OCI-M1 (cell line): ENCODE results near the gene NTRK2.

ENCODE experiments used
- DNase-seq: peaks from one replicate; lab custom pipeline; 2025; lab: John Stamatoyannopoulos, UW

Gene NTRK2

GRCh38 chr9:84974855-84975254, 305.3 kb downstream of the NTRK2 start:
- no peak for DNase-seq

DNA sequence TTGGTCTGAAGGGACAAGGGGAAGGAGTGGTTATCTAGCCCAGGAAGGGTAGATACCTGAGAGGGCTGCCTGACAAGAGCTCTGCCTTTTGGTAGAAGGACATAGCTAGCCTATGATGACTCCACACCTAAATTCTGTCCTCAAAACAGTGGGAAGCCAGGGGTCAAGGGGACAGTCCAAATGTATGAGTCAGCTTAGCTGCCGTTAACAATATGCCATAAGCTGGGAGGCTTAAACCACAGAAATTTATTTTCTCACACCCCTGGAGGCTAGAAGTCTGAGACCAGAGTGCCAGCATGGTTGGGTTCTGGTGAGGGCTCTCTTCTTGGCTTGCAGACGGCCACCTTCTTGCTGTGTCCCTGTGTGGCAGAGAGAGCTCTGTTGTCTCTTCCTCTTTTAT, 306.4 kb downstream of the NTRK2 start:
- no peak for DNase-seq

GRCh38 chr9:84978661-84979060, 309.1 kb downstream of the NTRK2 start:
- no peak for DNase-seq

GRCh38 chr9:84983749-84984148, 314.2 kb downstream of the NTRK2 start:
- no peak for DNase-seq

GRCh38 chr9:84988621-84989020, 319.1 kb downstream of the NTRK2 start:
- DNase-seq = no peak

DNA sequence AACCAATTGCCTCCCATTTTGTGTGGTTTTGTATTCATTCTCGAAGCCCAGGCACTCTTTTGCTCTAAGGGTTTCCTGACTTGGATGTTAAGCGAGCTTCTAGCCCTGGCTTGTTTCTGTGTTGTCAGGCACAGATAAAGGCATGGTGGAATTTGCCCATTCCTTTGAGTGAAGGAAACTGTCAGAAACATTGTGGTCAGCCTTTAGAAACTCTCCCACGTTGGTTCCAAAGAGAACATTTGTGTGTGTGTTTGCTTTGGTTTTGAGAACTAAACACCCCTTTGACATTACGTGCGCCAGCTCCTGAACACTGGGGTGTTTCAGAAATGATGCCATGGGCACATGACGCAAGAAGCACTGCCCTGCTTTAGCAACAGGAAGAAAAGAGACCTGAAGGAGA, 320.9 kb downstream of the NTRK2 start:
- DNase-seq = no peak

GRCh38 chr9:84990850-84991513, 321.5 kb downstream of the NTRK2 start:
- no peak for DNase-seq

- no peak for DNase-seq
Measured at GRCh38 chr9:84991514-84991870, 322.0 kb downstream of the NTRK2 start.

GRCh38 chr9:84992381-84992780, 322.9 kb downstream of the NTRK2 start:
- DNase-seq = no peak

GRCh38 chr9:84993105-84993504, 323.6 kb downstream of the NTRK2 start:
- no peak for DNase-seq

GRCh38 chr9:84996029-84996428, 326.5 kb downstream of the NTRK2 start:
- no peak for DNase-seq

- DNase-seq = no peak
Measured at GRCh38 chr9:84996716-84997115, 327.2 kb downstream of the NTRK2 start.

DNA sequence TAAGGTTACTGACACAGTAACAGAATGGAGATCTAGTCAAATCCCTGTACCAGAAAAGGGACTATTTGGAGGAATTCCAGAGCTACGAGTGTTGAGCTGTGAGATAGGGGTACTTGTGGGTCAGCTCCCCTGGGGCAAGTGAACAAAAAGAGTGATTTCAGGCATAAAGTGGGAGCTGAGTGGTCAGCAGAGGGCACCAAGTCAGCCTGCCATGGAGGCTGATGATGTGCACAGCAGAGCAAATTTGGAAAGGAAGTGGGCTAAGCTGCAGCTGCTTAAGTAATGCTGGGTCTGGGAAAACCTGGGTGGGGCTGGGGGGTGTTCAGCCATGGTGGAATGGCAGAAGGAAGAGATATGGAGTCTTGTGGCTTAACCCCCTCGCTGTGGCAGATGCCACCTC, 327.9 kb downstream of the NTRK2 start:
- DNase-seq = no peak

DNA sequence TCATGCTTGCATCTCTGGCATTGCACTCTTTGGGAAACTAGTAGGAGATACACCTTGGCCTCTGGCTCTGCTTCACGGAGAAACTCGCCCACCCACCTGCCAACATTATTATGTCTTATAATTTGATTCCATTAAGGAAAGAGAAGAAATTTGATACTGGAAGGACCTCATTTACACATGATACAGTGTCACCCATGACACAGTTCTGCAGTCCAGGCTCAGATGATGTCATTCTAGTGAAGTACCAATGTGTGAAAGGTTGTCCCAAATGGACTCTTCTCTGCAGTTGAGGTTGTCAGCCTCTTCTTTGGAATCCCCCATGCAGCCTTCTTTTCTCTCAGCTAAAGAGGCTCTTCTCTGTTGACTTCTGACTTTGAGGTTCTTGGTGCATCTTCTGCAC, 329.1 kb downstream of the NTRK2 start:
- no peak for DNase-seq

- no peak for DNase-seq
Measured at GRCh38 chr9:84999788-85000187, 330.3 kb downstream of the NTRK2 start.

DNA sequence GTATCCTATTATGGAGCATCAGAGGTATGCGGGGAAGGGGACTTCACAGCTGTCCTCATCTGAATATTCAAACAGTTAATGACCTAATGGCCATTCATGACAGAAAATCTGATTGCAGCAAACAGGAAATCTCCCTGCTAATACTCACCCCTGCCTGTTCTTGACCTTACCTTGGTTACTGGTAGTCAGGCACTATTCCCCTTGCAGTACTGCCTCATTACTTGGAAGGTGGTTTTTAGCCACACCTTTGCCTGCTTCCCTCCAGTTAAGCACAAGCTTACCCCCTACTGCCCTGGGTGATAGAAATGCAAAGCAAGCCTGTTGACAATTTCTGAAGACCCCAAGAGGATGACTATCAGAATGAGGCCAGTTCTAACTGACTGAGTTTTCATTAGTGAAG, 332.4 kb downstream of the NTRK2 start:
- DNase-seq = no peak

DNA sequence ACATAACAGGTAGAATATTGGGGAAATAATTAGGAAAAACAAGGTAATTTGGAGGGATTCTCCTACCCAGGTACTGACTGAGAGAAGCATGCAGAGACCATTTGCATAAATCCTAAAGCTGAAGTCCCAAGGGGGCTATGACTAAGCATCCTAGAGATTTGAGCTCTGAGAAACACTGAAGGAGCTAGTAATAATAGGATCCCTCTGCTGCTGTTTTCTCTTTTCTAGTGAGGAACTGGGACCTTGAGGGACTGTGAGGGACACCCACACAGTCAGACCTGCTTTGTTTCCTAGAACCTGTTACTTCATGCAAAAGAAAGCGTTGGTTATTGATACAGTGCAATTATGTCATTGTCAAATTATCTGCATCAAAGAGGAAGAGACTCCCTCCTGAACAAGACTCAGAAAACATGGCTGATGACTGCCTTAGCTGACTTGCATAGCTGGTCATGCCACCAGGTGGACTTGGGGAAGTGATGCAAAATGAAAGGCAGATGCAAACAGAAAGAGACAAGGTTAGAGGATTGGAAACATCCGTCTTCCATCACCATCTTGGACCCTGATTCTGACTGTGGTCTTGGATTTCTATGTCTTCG, 335.4 kb downstream of the NTRK2 start:
- no peak for DNase-seq

- DNase-seq = no peak
Measured at GRCh38 chr9:85007748-85008147, 338.2 kb downstream of the NTRK2 start.

DNA sequence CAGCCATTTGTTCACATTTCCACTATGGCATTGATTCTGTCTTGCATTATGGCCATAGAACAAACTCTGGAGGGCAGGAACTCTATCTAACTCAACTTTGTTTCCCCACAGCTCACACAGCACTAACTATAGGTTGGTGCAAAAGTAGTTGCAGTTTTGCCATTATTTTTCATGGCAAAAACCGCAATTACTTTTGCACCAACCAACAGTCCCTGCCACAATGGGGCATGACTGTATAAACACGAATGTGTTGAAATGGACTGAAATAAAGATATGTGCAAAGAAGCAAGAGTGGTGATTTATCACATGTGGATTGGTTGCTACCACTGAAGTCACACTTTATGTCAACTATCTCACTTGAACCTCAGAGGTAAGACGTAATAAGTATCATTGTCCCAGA, 338.7 kb downstream of the NTRK2 start:
- DNase-seq = no peak

DNA sequence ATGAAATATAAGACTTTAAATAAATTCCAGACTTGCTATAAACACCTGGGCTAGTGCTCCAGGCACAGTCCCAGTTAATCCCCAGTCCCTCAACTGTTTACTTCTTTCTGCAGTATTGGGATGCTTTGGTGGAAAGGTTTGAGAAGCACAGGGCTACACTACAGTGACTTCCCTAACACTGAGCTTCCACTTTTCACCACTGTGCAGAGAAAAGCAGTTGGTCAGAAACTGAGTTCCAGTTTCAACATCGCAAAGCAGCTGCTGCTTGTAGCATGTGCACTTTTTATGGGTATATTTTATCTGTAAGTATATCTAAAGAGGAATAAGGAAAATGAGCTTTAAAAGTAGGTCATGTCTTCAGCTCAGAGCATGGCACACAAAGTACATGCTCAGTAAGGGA, 339.7 kb downstream of the NTRK2 start:
- no peak for DNase-seq

DNA sequence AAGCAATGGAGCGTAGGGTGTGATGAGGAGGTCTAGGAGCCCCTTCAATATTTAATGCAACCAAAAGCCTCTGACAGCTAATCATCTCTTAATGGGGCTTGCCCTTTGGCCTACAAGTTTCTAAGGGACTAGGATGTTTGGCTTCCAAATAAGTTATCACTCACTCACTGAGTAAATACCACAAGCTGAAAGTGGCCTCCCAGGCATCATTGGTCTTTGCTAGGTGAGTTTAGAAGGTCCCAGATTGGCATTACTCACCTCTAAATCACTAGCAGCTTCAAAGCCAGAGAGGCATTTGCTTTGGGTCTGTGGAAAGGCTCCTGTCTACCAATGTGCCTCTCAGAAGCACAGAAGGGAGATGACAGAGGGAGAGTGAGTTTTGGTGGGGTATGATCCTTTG, 344.2 kb downstream of the NTRK2 start:
- no peak for DNase-seq

GRCh38 chr9:85014292-85014691, 344.8 kb downstream of the NTRK2 start:
- DNase-seq = no peak

DNA sequence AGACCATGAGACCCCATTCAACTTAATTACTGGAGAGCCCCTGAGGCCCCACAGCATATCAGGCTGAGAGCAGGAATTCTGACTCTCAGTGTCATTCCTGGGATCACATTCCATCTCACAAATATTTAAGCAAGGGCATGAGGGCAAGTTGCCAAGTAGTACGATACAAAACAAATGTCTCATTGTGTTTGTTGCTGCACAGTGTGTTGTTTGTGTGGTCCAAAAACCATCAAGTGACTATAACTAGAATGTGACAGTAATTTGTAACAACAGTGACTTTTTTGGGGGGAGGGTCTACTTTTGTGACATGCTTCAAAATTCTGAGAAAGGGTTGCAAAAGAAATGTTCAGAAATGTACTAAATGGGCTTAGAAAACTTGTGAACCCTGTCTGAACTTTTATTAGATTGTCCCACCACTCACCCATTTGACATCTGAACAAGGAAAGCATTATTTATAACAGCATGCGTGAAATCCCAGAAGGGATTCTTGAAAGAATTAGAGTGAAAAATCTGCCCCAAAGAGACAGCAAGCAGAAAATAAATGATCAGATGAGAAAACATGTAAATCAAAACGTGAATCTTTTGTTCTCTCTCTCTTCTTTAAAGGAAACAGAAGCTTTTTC, 347.0 kb downstream of the NTRK2 start:
- DNase-seq = no peak

DNA sequence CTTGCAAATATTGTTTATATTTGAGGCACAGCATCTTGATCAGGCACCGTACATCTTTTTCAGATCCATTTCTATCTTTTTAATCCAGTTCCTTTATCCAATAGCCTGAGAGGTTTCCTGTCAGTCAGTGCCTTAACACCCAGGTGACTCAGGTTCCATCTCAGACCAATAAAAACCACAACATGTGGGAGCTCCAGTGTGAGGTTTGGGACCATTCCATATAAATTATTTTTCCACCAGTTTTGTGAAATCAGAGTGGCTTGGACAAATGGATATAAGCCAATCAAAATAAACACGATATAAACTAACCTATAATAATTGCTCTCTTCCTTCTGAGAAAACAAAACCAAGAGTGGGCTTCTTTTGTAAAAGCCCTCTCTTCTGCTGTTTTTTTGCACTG, 351.3 kb downstream of the NTRK2 start:
- DNase-seq = no peak
